ENCODE results near the gene PNPT1. TPM values are rescaled to one million over a fixed set of nuclear protein-coding genes. Genes with fewer than 3 reads are reported as not detected.
A peak's percentile ranks its signal among the peaks of the same experiment; 100 is the strongest.

PNPT1 gene
- total and polyA plus RNA-seq, 2 donors (not counting 3 experiments of a cell fraction or from before 2014, with no cell fraction given): 6.6 to 32.4 TPM

- no peak for FAIRE-seq
- no peaks in the 10 kb centered on the region for H3K4me1 ChIP-seq (ENCODE audit: control insufficient read depth, extremely low read depth, insufficient read depth, low read length)
- peaks cover 0 to 2% of the 10 kb centered on the region in 2 experiments for H3K36me3 ChIP-seq (ENCODE audit: control insufficient read depth in 2 of 2, extremely low read depth in 1 of 2, insufficient read depth in 2 of 2, low read length in 2 of 2)
- H3K27ac ChIP-seq (ENCODE audit: insufficient read depth, low read depth, low read length): no peak overlapping the region
- DNase-seq (ENCODE audit: low read depth, low spot score): peak; percentile 52
- no peaks in the 10 kb centered on the region for H3K27me3 ChIP-seq (ENCODE audit: control insufficient read depth in 2 of 2, insufficient read depth in 2 of 2, low read length in 2 of 2)
- H3K9me3 ChIP-seq (replicated peaks; ENCODE audit: control insufficient read depth, insufficient read depth, low read length): no peaks in the 10 kb centered on the region
- no peak overlapping the region for H2AFZ ChIP-seq (ENCODE audit: low read depth, low read length)
- BruUV-seq (replicated peaks): no TSS peak
- no peak overlapping the region for H3K4me3 ChIP-seq (replicated peaks in 1 of 3; ENCODE audit: insufficient read depth in 1 of 3, low read depth in 1 of 3, low read length in 3 of 3)
- POLR2A ChIA-PET: no interaction called here
- H3K9ac ChIP-seq (replicated peaks; ENCODE audit: extremely low read depth, insufficient read depth, low read length): no peak overlapping the region
- no peaks in the 10 kb centered on the region for H3K79me2 ChIP-seq (ENCODE audit: control insufficient read depth, insufficient read depth, low read length)
- dilution Hi-C loops (cut with MboI; ENCODE audit: extremely low pct_ligation_motif_present, low sequenced_read_pairs): no loop called here
- no peaks in the 10 kb centered on the region for H4K20me1 ChIP-seq (replicated peaks; ENCODE audit: control insufficient read depth, extremely low read depth, insufficient read depth, low read length)
- no peak for TF ChIP-seq MYC (IDR thresholded peaks at IDR 0.05; ENCODE audit: low read depth, low read length)
- TF ChIP-seq, protein P1, sequence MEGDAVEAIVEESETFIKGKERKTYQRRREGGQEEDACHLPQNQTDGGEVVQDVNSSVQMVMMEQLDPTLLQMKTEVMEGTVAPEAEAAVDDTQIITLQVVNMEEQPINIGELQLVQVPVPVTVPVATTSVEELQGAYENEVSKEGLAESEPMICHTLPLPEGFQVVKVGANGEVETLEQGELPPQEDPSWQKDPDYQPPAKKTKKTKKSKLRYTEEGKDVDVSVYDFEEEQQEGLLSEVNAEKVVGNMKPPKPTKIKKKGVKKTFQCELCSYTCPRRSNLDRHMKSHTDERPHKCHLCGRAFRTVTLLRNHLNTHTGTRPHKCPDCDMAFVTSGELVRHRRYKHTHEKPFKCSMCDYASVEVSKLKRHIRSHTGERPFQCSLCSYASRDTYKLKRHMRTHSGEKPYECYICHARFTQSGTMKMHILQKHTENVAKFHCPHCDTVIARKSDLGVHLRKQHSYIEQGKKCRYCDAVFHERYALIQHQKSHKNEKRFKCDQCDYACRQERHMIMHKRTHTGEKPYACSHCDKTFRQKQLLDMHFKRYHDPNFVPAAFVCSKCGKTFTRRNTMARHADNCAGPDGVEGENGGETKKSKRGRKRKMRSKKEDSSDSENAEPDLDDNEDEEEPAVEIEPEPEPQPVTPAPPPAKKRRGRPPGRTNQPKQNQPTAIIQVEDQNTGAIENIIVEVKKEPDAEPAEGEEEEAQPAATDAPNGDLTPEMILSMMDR (IDR thresholded peaks at IDR 0.05; ENCODE audit: extremely low read depth in 1 of 2, insufficient read depth in 1 of 2, low read depth in 1 of 2, low read length in 2 of 2): no peak
- no peak for TF ChIP-seq FOS (IDR thresholded peaks at IDR 0.05; ENCODE audit: borderline replicate concordance, insufficient read depth, low read length)
- no peak for TF ChIP-seq POLR2AphosphoS5 (IDR thresholded peaks at IDR 0.05; ENCODE audit: insufficient read depth, low read depth, low read length)
- no peak for TF ChIP-seq JUN (IDR thresholded peaks at IDR 0.05; ENCODE audit: borderline replicate concordance, insufficient read depth, insufficient read length, low read depth)
- no peak for TF ChIP-seq EZH2 (IDR thresholded peaks at IDR 0.05; ENCODE audit: borderline replicate concordance, low read depth, low read length, severe bottlenecking)
- no peak for TF ChIP-seq GATA2 (IDR thresholded peaks at IDR 0.05; ENCODE audit: insufficient read depth, insufficient read length, low read depth, low read length)
- TF ChIP-seq POLR2A (IDR thresholded peaks at IDR 0.05; ENCODE audit: low read depth, low read length): no peak
- TF ChIP-seq, protein P2, sequence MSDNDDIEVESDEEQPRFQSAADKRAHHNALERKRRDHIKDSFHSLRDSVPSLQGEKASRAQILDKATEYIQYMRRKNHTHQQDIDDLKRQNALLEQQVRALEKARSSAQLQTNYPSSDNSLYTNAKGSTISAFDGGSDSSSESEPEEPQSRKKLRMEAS (IDR thresholded peaks at IDR 0.05; ENCODE audit: insufficient read depth, insufficient read length): no peak
- CTCF ChIA-PET: interaction anchor here (1.2 kb wide), 1 partner anchor 10 kb away, joined by 3 read pairs; no protein-coding TSS in a partner anchor
- intact Hi-C loops (cut with micrococcal nuclease): no loop called here
- H3K4me2 ChIP-seq (ENCODE audit: insufficient read depth, low read length): no peak overlapping the region
- H3K9me1 ChIP-seq (replicated peaks; ENCODE audit: control insufficient read depth, extremely low read depth, insufficient read depth, low read length): no peaks in the 10 kb centered on the region
Measured at GRCh38 chr2:55649211-55649610, 44.4 kb downstream of the PNPT1 start.
